ENCODE measurements around the gene ARHGEF3. TPM values are rescaled to one million over a fixed set of nuclear protein-coding genes. Genes with fewer than 3 reads are reported as not detected.

ARHGEF3 gene
- total and polyA plus RNA-seq, 2 donors (not counting 3 experiments of a cell fraction or from before 2014, with no cell fraction given) = 6.7 to 16.3 TPM

DNA sequence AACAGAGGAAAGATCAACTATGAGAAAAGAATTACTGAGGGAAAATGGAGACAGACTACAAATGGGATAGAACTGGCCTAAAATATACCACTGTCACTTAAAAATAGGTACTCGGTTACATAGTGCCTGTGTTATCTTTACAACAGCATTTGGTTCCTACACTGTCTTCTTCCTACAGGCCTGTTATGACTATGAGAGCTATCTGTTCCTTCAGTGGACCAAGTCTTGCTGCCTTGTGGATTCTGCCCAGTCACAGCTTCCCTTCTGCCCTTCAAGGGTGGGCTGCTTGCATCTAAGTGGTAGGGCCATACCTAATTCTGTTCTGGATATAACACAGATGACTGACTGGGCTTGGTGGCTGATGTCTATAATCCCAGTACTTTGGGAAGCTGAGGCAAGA lies 13.8 kb upstream of the ARHGEF3 start:
- Histone ChIP-seq H3K9me3 (replicated peaks; ENCODE audit: control insufficient read depth, insufficient read depth, low read length) (no peaks in the 10 kb centered on the region), H3K4me2 (ENCODE audit: insufficient read depth, low read length) (no peak overlapping the region), H3K36me3 (ENCODE audit: control insufficient read depth in 2 of 2, extremely low read depth in 1 of 2, insufficient read depth in 2 of 2, low read length in 2 of 2) (no peaks in the 10 kb centered on the region), H2AFZ (ENCODE audit: low read depth, low read length) (no peak overlapping the region), H3K9me1 (replicated peaks; ENCODE audit: control insufficient read depth, extremely low read depth, insufficient read depth, low read length) (no peaks in the 10 kb centered on the region), H3K4me3 (replicated peaks in 1 of 3; ENCODE audit: insufficient read depth in 1 of 3, low read depth in 1 of 3, low read length in 3 of 3) (no peak overlapping the region), H4K20me1 (replicated peaks; ENCODE audit: control insufficient read depth, extremely low read depth, insufficient read depth, low read length) (no peaks in the 10 kb centered on the region), H3K79me2 (ENCODE audit: control insufficient read depth, insufficient read depth, low read length) (no peaks in the 10 kb centered on the region), H3K27ac (ENCODE audit: insufficient read depth, low read depth, low read length) (no peak overlapping the region), H3K4me1 (ENCODE audit: control insufficient read depth, extremely low read depth, insufficient read depth, low read length) (peaks cover 14% of the 10 kb centered on the region), H3K27me3 (ENCODE audit: control insufficient read depth in 2 of 2, insufficient read depth in 2 of 2, low read length in 2 of 2) (no peaks in the 10 kb centered on the region), H3K9ac (replicated peaks; ENCODE audit: extremely low read depth, insufficient read depth, low read length) (no peak overlapping the region)
- ChIA-PET POLR2A (no interaction called here), CTCF (interaction anchor here (3.0 to 5.4 kb wide), 3 partner anchors 10 to 173 kb away, joined by 8 to 26 read pairs (median 24); no protein-coding TSS in a partner anchor)
- FAIRE-seq (no peak), DNase-seq (ENCODE audit: low read depth, low spot score) (no peak)
- dilution Hi-C loops (cut with MboI; ENCODE audit: extremely low pct_ligation_motif_present, low sequenced_read_pairs) = no loop called here
- no TSS peak for BruUV-seq (replicated peaks)
- intact Hi-C loops (cut with micrococcal nuclease) = no loop called here
- TF ChIP-seq, protein P1, sequence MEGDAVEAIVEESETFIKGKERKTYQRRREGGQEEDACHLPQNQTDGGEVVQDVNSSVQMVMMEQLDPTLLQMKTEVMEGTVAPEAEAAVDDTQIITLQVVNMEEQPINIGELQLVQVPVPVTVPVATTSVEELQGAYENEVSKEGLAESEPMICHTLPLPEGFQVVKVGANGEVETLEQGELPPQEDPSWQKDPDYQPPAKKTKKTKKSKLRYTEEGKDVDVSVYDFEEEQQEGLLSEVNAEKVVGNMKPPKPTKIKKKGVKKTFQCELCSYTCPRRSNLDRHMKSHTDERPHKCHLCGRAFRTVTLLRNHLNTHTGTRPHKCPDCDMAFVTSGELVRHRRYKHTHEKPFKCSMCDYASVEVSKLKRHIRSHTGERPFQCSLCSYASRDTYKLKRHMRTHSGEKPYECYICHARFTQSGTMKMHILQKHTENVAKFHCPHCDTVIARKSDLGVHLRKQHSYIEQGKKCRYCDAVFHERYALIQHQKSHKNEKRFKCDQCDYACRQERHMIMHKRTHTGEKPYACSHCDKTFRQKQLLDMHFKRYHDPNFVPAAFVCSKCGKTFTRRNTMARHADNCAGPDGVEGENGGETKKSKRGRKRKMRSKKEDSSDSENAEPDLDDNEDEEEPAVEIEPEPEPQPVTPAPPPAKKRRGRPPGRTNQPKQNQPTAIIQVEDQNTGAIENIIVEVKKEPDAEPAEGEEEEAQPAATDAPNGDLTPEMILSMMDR (IDR thresholded peaks at IDR 0.05; ENCODE audit: extremely low read depth in 1 of 2, insufficient read depth in 1 of 2, low read depth in 1 of 2, low read length in 2 of 2) = no peak
- no peak for TF ChIP-seq FOS (IDR thresholded peaks at IDR 0.05; ENCODE audit: borderline replicate concordance, insufficient read depth, low read length)
- TF ChIP-seq GATA2 (IDR thresholded peaks at IDR 0.05; ENCODE audit: insufficient read depth, insufficient read length, low read depth, low read length) = no peak
- no peak for TF ChIP-seq MYC (IDR thresholded peaks at IDR 0.05; ENCODE audit: low read depth, low read length)
- TF ChIP-seq, protein P2, sequence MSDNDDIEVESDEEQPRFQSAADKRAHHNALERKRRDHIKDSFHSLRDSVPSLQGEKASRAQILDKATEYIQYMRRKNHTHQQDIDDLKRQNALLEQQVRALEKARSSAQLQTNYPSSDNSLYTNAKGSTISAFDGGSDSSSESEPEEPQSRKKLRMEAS (IDR thresholded peaks at IDR 0.05; ENCODE audit: insufficient read depth, insufficient read length) = no peak
- no peak for TF ChIP-seq JUN (IDR thresholded peaks at IDR 0.05; ENCODE audit: borderline replicate concordance, insufficient read depth, insufficient read length, low read depth)
- no peak for TF ChIP-seq EZH2 (IDR thresholded peaks at IDR 0.05; ENCODE audit: borderline replicate concordance, low read depth, low read length, severe bottlenecking)
- TF ChIP-seq POLR2AphosphoS5 (IDR thresholded peaks at IDR 0.05; ENCODE audit: insufficient read depth, low read depth, low read length) = no peak
- no peak for TF ChIP-seq POLR2A (IDR thresholded peaks at IDR 0.05; ENCODE audit: low read depth, low read length)

All from endothelial cell of umbilical vein (primary cell).